GM13977 (cell line): ENCODE results near the gene PTPRR.
"Not testable (repeated sequence)": the region's sequence is repeated elsewhere in the genome, so short reads cannot be mapped to it uniquely, and the experiment has no call there.

ENCODE experiments used
- DNase-seq: peaks from one replicate; pipeline ENCODE4 v3.0.0; 2012; ENCODE audit warnings: low spot score
- in situ Hi-C: fragments of 300-500 bp; cut with MboI; formaldehyde crosslinking; loops from one replicate; pipeline ENCODE4 v1.12.0; 2022; ENCODE audit warnings: low sequenced_read_pairs, low pct_unique_long_range_greater_than_20kb, mixed read lengths, inconsistent platforms; ENCODE audit not compliant: unreplicated experiment
- TF ChIP-seq, protein P1 (sequence below): IDR thresholded peaks from 2 replicates; pipeline ENCODE4 v1.5.1; 2012; ENCODE audit warnings: mild to moderate bottlenecking, control low read depth; ENCODE audit not compliant: insufficient read depth; ENCODE audit errors: extremely low read depth, missing control alignments

The PTPRR gene

DNA sequence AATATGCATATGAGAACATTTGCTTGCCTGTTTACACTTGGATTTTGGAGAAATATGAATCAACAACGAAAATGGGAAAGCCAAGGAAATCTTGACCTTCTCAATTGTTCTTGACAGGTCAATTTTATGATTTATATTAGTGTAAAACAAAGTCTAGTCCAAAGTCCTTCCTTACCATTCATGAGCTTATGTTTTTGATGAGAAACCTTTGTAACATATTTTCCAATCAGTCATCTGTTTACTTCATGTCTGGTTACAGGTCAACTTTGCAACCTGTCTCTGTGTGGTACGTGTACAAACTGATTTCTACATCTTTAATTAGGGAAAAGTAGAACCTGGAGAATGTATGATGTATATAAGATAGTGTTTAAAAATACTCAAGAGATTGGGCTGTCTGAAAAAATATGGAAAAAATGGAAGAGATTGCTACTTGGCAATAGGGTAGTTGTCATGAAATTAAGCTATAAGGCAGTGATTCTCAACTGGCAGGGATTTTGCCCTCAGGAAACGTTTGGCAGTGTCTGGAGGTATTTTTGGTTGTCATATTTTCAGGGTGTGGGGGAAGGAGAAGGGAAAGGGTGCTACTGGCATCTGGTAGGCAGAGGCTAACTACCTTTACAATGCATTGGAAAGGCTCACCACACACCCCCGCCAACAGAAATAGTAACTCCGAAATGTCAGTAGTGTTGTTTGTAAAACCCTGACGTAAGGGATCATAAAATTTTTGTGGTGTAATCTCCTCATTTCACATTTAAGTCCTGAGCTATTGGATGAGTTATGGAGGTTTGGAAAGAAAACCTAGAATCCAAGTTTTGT lies 172.9 kb downstream of the PTPRR start:
- in situ Hi-C loops = no loop called here
- TF ChIP-seq, protein P1, sequence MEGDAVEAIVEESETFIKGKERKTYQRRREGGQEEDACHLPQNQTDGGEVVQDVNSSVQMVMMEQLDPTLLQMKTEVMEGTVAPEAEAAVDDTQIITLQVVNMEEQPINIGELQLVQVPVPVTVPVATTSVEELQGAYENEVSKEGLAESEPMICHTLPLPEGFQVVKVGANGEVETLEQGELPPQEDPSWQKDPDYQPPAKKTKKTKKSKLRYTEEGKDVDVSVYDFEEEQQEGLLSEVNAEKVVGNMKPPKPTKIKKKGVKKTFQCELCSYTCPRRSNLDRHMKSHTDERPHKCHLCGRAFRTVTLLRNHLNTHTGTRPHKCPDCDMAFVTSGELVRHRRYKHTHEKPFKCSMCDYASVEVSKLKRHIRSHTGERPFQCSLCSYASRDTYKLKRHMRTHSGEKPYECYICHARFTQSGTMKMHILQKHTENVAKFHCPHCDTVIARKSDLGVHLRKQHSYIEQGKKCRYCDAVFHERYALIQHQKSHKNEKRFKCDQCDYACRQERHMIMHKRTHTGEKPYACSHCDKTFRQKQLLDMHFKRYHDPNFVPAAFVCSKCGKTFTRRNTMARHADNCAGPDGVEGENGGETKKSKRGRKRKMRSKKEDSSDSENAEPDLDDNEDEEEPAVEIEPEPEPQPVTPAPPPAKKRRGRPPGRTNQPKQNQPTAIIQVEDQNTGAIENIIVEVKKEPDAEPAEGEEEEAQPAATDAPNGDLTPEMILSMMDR = no peak
- DNase-seq = no peak

DNA sequence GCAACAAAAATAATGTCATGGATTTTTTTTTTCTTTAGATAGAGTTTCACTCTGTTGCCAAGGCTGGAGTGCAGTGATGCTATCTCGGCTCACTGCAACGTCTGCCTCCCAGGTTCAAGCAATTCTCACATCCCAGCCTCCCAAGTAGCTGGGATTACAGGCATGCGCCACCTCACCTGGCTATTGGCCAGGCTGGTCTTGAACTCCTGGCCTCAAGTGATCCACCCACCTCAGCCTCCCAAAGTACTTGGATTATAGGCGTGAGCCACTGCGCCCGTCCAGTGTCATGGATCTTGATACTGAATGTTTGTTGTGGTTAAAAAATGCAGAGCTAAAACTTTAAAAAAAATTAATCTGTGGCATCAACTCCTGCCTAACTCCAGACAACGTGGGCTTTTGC lies 175.5 kb downstream of the PTPRR start:
- in situ Hi-C loops = no loop called here
- TF ChIP-seq, protein P1 = no peak
- DNase-seq = no peak

DNA sequence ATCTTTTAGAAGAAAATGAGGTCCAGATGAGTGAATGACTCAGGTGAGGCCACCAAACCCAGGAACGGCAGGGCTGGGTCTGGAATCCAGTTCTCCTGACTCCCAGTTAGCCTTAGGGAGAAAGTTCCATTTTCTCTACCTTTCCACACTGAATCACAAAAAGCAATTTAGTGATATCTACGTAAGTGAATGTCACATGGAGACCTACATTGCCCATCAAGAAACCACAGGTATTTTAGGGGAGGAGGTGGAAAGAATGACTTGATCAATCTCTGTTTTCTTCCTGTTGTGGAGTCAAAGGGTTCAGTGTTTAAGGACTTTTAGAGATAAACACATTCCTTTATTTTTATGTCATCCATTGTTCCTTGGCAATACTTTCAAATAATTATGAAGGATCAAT lies 176.4 kb downstream of the PTPRR start:
- TF ChIP-seq, protein P1 = no peak
- DNase-seq = no peak
- in situ Hi-C loops = no loop called here

DNA sequence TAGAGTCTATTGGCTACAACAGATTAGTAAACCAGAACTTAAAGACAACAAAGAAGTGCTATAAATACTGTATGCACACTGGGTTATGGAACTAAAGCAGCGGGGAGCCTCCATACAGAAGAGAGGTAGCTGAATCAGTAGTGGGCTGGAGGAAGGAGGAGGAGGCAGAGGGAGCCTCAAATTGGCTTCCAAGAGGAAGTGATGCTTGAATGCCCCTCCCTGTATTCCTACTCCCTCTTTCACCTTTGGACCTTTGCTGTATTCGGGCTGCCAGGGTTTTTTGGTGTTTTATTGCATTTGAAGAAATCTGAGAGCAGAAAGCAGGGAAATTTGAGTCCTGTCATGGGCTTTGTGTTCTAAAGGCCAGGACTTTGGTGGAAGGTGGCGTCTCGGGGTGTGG lies 179.3 kb downstream of the PTPRR start:
- in situ Hi-C loops = no loop called here
- TF ChIP-seq, protein P1 = no peak
- no peak for DNase-seq

DNA sequence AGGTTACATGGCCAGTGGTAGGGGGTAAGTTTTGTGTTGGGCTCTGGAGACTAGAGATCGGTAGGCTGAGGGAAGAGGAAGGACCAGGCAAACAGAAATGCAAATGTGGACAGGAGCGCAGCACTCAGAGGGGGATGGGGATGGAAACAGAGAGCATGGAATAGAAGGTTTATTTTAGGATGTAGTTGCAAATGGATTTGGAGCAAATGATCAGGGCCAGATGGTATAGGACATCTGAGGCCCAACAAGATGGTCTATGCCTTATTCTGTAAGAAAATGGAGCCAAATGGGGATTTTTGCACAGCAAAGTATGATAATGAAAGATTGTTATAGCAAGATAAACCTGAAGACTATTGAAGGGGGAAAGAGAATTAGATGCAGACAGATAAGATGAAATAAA lies 180.8 kb downstream of the PTPRR start:
- no peak for DNase-seq
- in situ Hi-C loops = no loop called here
- TF ChIP-seq, protein P1 = no peak

DNA sequence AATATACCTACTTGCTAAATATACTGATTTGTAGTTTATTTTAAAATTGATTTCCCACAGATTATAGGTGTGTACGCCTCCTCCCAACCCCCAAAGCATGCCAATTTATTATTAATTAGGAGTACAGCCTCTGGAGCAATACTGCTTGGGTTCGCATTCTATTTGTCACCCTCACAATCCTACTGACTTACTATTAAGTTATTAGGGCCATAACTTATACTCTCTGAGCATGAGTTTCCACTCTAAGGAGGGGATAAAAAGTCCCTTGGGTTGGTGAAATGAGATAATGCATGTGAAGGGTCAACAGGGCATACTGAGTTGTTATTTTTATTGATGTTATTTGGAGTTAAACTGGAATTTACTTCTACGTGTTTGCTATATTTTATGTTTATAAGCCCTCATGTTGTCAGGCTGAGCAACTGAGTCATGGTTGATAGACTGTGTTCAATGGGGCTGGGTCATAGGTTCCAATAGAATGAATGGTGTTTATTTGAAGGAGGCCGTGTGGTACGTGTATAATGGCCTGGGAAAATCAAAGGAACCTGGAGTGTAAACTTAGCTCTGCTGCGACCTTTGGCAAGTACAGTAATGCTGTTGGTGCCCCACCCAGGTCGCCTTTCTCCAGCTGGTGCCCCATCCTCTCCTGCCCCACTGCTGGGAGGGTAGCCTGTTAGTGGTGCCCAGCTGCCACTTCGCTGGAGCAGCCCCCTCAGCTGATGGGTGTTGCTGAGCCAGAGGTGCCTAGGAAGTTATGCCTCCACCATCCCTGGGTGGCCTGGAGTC lies 184.0 kb downstream of the PTPRR start:
- DNase-seq = no peak
- in situ Hi-C loops = no loop called here
- TF ChIP-seq, protein P1 = no peak

DNA sequence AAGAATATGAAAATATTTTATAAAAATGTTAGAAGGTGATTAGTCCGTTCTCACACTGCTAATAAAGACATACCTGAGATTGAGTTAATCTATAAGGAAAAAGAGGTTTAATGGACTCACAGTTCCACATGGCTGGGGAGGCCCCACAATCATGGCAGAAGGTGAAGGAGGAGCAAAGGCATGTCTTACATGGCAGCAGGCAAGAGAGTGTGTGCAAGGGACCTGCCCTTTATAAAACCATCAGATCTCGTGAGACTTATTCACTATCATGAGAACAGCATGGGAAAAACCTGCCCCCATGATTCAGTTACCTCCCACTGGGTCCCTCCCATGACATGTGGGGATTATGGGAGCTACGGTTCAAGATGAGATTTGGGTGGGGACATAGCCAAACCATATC lies 185.3 kb downstream of the PTPRR start:
- DNase-seq, in situ Hi-C loops: not testable (repeated sequence)
